Measurements from ENCODE around the gene TRIM59. TPM values are rescaled to one million over a fixed set of nuclear protein-coding genes. Genes with fewer than 3 reads are reported as not detected.

The TRIM59 gene
- total and polyA plus RNA-seq, 10 of the 15 experiments (the other 5 are each of a cell fraction or from before 2014, with no cell fraction given), result 14.4 to 105 (median 33.3) TPM

- Histone ChIP-seq H2AFZ (ENCODE audit: control insufficient read depth, low read depth, low read length) (no peak overlapping the region; the same call in 1 of the 2 replicates), H3K4me2 (ENCODE audit: control insufficient read depth, insufficient read depth) (peak overlapping the region; percentile 93), H3K36me3 (ENCODE audit: control insufficient read depth in 2 of 2, insufficient read depth in 2 of 2, low read length in 1 of 2) (peaks cover 0 to 17% of the 10 kb centered on the region in 2 experiments; a peak in 1 of 4 replicates), H3K9me3 (replicated peaks; ENCODE audit: control insufficient read depth, insufficient read depth, low read length) (peaks cover 5% of the 10 kb centered on the region; the same call in 2 of the 3 replicates), H3K4me3 (peak overlapping the region; percentile 89), H3K9ac (ENCODE audit: control insufficient read depth, insufficient read depth, low read length) (peak overlapping the region; percentile 91), H3K27me3 (replicated peaks in 1 of 2; ENCODE audit: control insufficient read depth in 2 of 2, insufficient read depth in 2 of 2, low read length in 1 of 2) (no peaks in the 10 kb centered on the region), H3K4me1 (ENCODE audit: control insufficient read depth, insufficient read depth, low read length) (peaks cover 9% of the 10 kb centered on the region), H3K79me2 (ENCODE audit: control insufficient read depth, insufficient read depth, low read length) (peaks cover 73% of the 10 kb centered on the region), H4K20me1 (ENCODE audit: control insufficient read depth, insufficient read depth) (no peaks in the 10 kb centered on the region), H3K27ac (ENCODE audit: control insufficient read depth, insufficient read depth) (peak overlapping the region; percentile 13)
- POLR2A ChIA-PET, result interaction anchor here (1.0 to 3.9 kb wide), 3 partner anchors 11 to 48 kb away, joined by 4 to 34 read pairs (median 4); partner anchors contain the start of genes IFT80 and SMC4
- DNase-seq (ENCODE audit: low read depth, low spot score) (no peak), FAIRE-seq (no peak), ATAC-seq (no peak)
- no TSS peak for BruUV-seq (replicated peaks)
- RAD21 ChIA-PET (ENCODE audit: unreplicated experiment), result no interaction called here
- TF ChIP-seq NFXL1 (IDR thresholded peaks at IDR 0.05; ENCODE audit: borderline replicate concordance), result no peak
- no peak for TF ChIP-seq NFYA (IDR thresholded peaks at IDR 0.05; ENCODE audit: borderline replicate concordance, low read depth, low read length)
- no peak for TF ChIP-seq RELA (IDR thresholded peaks at IDR 0.05; ENCODE audit: borderline replicate concordance, partially characterized antibody)
- no peak for TF ChIP-seq USF1 (IDR thresholded peaks at IDR 0.05; ENCODE audit: borderline replicate concordance, extremely low read length, insufficient read depth, low read depth, low read length)
- TF ChIP-seq IKZF2 (IDR thresholded peaks at IDR 0.05), result no peak
- TF ChIP-seq MXI1 (IDR thresholded peaks at IDR 0.05; ENCODE audit: low read depth, low read length), result no peak
- TF ChIP-seq CBX5 (IDR thresholded peaks at IDR 0.05; ENCODE audit: low read depth), result no peak
- TF ChIP-seq NRF1 (conservative IDR thresholded peaks at IDR 0.05; ENCODE audit: low read depth, low read length), result no peak
- no peak for TF ChIP-seq ESRRA (IDR thresholded peaks at IDR 0.05; ENCODE audit: low read length)
- no peak for TF ChIP-seq CUX1 (IDR thresholded peaks at IDR 0.05; ENCODE audit: insufficient replicate concordance, low read depth, low read length)
- no peak for TF ChIP-seq CREM (IDR thresholded peaks at IDR 0.05; ENCODE audit: low read depth)
- TF ChIP-seq HDGF (IDR thresholded peaks at IDR 0.05), result no peak
- TF ChIP-seq CTCF (IDR thresholded peaks at IDR 0.05 in 2 of 3, conservative IDR thresholded peaks at IDR 0.05 in 1 of 3; ENCODE audit: control insufficient read depth in 2 of 3, extremely low read depth in 1 of 3, insufficient read depth in 1 of 3, low read depth in 3 of 3, low read length in 3 of 3), result no peak
- SMC1A ChIA-PET (ENCODE audit: uncharacterized antibody, unreplicated experiment), result interaction anchor here (0.7 to 7.7 kb wide), 5 partner anchors 9 to 116 kb away, joined by 3 to 73 read pairs (median 3); no protein-coding TSS in a partner anchor
- WGBS (ENCODE audit: insufficient coverage, insufficient replicate concordance, low lambda C conversion rate, missing lambda C conversion rate), result 37% methylated on average over 3 of the region's 3 CpGs
- CTCF ChIA-PET, result interaction anchor here (0.5 to 3.3 kb wide), 4 partner anchors 9 to 1828 kb away, joined by 3 to 17 read pairs (median 4); no protein-coding TSS in a partner anchor
- intact Hi-C loops (cut with micrococcal nuclease; ENCODE audit: unreplicated experiment) (loop anchor here (5.0 kb wide), 1 partner anchor 225 kb away; no protein-coding TSS in a partner anchor), in situ Hi-C loops (cut with MboI) (no loop called here)
Observed at GRCh38 chr3:160447544-160447943, 2.0 kb downstream of the TRIM59 start.
